MM.1S (cell line): ENCODE measurements around the gene CALD1.

Experiments
- DNase-seq: peaks from one replicate; pipeline ENCODE4 v3.0.0-alpha.2; 2015
- H2AFZ ChIP-seq: fragments of 300-600 bp; sonication (generic); 2 replicates; pipeline ENCODE4 v1.6.0; 2016; ENCODE audit warnings: antibody characterized with exemption, low read length
- H3F3A ChIP-seq: fragments of 300-600 bp; sonication (generic); 2 replicates; pipeline ENCODE4 v1.6.1; 2016; ENCODE audit warnings: mild to moderate bottlenecking, antibody characterized with exemption, low read length, moderate library complexity, mixed read lengths; ENCODE audit not compliant: insufficient read depth
- H3K27ac ChIP-seq: fragments of 300-600 bp; sonication (generic); 2 replicates; pipeline ENCODE4 v1.5.1; 2016; ENCODE audit warnings: mild to moderate bottlenecking, low read length
- H3K27me3 ChIP-seq: fragments of 300-600 bp; sonication (generic); replicated peaks from 2 replicates; pipeline ENCODE4 v1.6.0; 2016; ENCODE audit warnings: low read length; ENCODE audit not compliant: insufficient read depth
- H3K36me3 ChIP-seq: fragments of 300-600 bp; sonication (generic); replicated peaks from 2 replicates; pipeline ENCODE4 v1.6.1; 2016; ENCODE audit warnings: mild to moderate bottlenecking, low read length, mixed read lengths; ENCODE audit not compliant: insufficient read depth
- H3K4me1 ChIP-seq: fragments of 300-600 bp; sonication (generic); 2 replicates; pipeline ENCODE4 v1.6.1; 2016; ENCODE audit warnings: low read length, mixed read lengths
- H3K4me2 ChIP-seq: fragments of 300-600 bp; sonication (generic); 2 replicates; pipeline ENCODE4 v1.6.0; 2016; ENCODE audit warnings: low read depth, low read length
- H3K4me3 ChIP-seq: fragments of 300-600 bp; sonication (generic); 2 replicates; pipeline ENCODE4 v1.5.1; 2016; ENCODE audit warnings: low read length, mixed read lengths
- H3K79me2 ChIP-seq: fragments of 300-600 bp; sonication (generic); 2 replicates; pipeline ENCODE4 v1.6.1; 2016; ENCODE audit warnings: mixed run types, low read length, mixed read lengths
- H3K9ac ChIP-seq: fragments of 300-600 bp; sonication (generic); 2 replicates; pipeline ENCODE4 v1.6.1; 2016; ENCODE audit warnings: low read length, mixed read lengths
- H3K9me2 ChIP-seq: fragments of 300-600 bp; sonication (generic); replicated peaks from 2 replicates; pipeline ENCODE4 v1.6.1; 2016; ENCODE audit warnings: mild to moderate bottlenecking, low read length, mixed read lengths; ENCODE audit not compliant: insufficient read depth
- H3K9me3 ChIP-seq: fragments of 300-600 bp; sonication (generic); replicated peaks from 2 replicates; pipeline ENCODE4 v1.6.1; 2016; ENCODE audit warnings: mild to moderate bottlenecking, low read length, mixed read lengths; ENCODE audit not compliant: insufficient read depth
- H4K20me1 ChIP-seq: fragments of 300-600 bp; sonication (generic); 2 replicates; pipeline ENCODE4 v1.6.1; 2016; ENCODE audit warnings: mild to moderate bottlenecking, low read length, moderate library complexity, mixed read lengths; ENCODE audit not compliant: insufficient read depth
- CTCF ChIP-seq: fragments of 300-600 bp; sonication (generic); IDR thresholded peaks from 2 replicates; pipeline ENCODE4 v1.5.1; 2016; ENCODE audit warnings: antibody characterized with exemption, low read length, mixed read lengths
- EZH2 ChIP-seq: fragments of 300-600 bp; sonication (generic); optimal IDR thresholded peaks from 2 replicates; pipeline ENCODE3; 2017; ENCODE audit warnings: low read depth, mild to moderate bottlenecking, antibody characterized with exemption, low read length, mixed read lengths
- EZH2phosphoT487 ChIP-seq: fragments of 300-600 bp; sonication (generic); IDR thresholded peaks from 2 replicates; pipeline ENCODE4 v1.6.1; 2018; ENCODE audit warnings: antibody characterized with exemption, low read length

CALD1 gene

DNA sequence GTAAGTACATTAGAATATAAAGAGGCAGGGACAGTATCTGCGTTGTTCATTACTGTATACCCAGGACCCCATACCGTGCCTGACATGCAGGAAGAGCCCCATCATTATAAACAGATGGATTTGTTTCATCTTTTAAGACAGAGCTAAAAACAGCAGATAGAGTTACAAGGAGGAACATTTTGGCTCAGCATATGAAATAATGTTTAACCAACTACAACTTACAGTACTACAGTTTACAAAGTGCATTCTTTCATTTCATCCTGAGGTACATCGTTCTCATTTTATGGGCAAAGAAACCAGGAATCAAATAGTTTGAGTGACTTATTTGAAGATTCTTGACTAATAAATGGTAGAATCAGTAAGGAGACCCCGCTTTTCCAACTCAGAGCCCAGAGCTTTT is 168.8 kb downstream of the CALD1 start:
- Histone ChIP-seq H3K27ac (no peak overlapping the region), H3K4me1 (no peaks in the 10 kb centered on the region), H3K36me3 (no peaks in the 10 kb centered on the region), H3K4me3 (no peak overlapping the region), H3K9ac (no peak overlapping the region), H2AFZ (no peak overlapping the region), H4K20me1 (no peaks in the 10 kb centered on the region), H3K9me3 (no peaks in the 10 kb centered on the region), H3K27me3 (no peaks in the 10 kb centered on the region), H3K4me2 (no peak overlapping the region), H3F3A (no peaks in the 10 kb centered on the region), H3K9me2 (no peaks in the 10 kb centered on the region), H3K79me2 (no peaks in the 10 kb centered on the region)
- TF ChIP-seq EZH2phosphoT487: no peak
- TF ChIP-seq EZH2: no peak
- no peak for DNase-seq

- H3K27ac ChIP-seq: no peak overlapping the region
- H3K9me3 ChIP-seq: no peaks in the 10 kb centered on the region
- peaks cover 1% of the 10 kb centered on the region for H3K4me1 ChIP-seq
- H3F3A ChIP-seq: no peaks in the 10 kb centered on the region
- no peaks in the 10 kb centered on the region for H3K36me3 ChIP-seq
- no peaks in the 10 kb centered on the region for H3K79me2 ChIP-seq
- no peak overlapping the region for H2AFZ ChIP-seq
- no peak overlapping the region for H3K4me3 ChIP-seq
- H4K20me1 ChIP-seq: no peaks in the 10 kb centered on the region
- H3K27me3 ChIP-seq: no peaks in the 10 kb centered on the region
- no peak overlapping the region for H3K9ac ChIP-seq
- no peak for TF ChIP-seq CTCF
- no peak for TF ChIP-seq EZH2
- no peak for TF ChIP-seq EZH2phosphoT487
- no peak overlapping the region for H3K4me2 ChIP-seq
- no peak for DNase-seq
- no peaks in the 10 kb centered on the region for H3K9me2 ChIP-seq
These were observed 169.3 kb downstream of the CALD1 start for GRCh38 chr7:134948736-134949135.

- H3K27ac ChIP-seq: no peak overlapping the region
- no peak overlapping the region for H3K4me3 ChIP-seq
- no peaks in the 10 kb centered on the region for H3K27me3 ChIP-seq
- TF ChIP-seq EZH2 (no peak), CTCF (no peak), EZH2phosphoT487 (no peak)
- peaks cover under 1% of the 10 kb centered on the region; the same call in 1 of the 2 replicates for H3F3A ChIP-seq
- H3K4me1 ChIP-seq: peaks cover 4% of the 10 kb centered on the region
- no peaks in the 10 kb centered on the region for H4K20me1 ChIP-seq
- no peak overlapping the region for H3K4me2 ChIP-seq
- H3K9me2 ChIP-seq: no peaks in the 10 kb centered on the region
- H3K9ac ChIP-seq: no peak overlapping the region
- no peaks in the 10 kb centered on the region for H3K9me3 ChIP-seq
- no peak for DNase-seq
- no peaks in the 10 kb centered on the region for H3K36me3 ChIP-seq
- H2AFZ ChIP-seq: no peak overlapping the region
- H3K79me2 ChIP-seq: no peaks in the 10 kb centered on the region
These were observed 169.7 kb downstream of the CALD1 start for GRCh38 chr7:134949171-134949570.

DNA sequence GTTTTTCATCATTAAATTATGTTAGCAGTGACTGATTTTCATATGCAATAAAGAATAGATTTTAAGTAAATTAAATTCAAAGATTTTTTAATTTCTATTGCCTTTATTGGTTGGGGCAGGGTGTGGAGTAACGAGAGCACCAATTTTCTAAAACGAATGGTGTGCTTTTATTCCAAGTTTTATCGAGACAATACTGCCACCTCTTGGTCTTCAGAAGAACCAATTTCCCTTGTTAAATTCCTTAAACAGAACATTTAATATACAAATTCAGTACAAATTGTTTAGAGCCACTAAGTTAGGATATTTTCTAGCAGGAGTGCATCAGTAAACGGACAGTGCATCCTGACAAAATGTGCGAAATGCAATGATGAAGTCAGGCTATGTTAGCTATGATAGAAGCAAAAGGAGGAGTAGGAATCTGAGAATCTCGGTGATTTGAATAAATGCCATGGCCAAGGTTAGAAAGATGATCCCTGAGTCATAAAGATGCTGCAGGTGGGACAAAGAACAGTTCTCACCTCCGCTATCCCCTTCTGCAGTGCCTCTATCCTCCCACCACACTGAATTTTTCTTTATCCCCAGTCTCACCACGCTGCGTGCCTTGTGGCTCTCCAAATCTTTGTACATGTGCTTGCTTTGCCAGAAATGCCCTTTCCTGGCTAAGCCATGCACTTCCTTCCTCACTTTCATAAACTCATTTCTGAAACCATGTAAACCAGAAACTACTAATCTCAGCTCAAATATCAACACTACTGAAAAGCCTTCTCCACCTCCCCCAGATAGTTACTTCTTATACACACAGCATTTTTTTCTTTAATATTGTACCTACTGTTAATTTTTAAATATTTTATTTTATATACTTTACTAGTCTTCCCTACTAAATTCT is 175.0 kb downstream of the CALD1 start:
- Histone ChIP-seq H3K4me1 (peaks cover 11% of the 10 kb centered on the region), H3K9ac (peak overlapping the region; percentile 38)

More for the DNA sequence above, 175.0 kb downstream of the CALD1 start:
- H3K36me3 ChIP-seq: no peaks in the 10 kb centered on the region
- no peaks in the 10 kb centered on the region for H3K27me3 ChIP-seq
- peak overlapping the region; percentile 90 for H3K4me2 ChIP-seq
- H3K4me3 ChIP-seq: peak overlapping the region; percentile 58
- H3F3A ChIP-seq: peaks cover 9% of the 10 kb centered on the region
- no peak for TF ChIP-seq EZH2phosphoT487
- TF ChIP-seq CTCF: peak; percentile 83
- peak overlapping the region; percentile 60; the same call in 1 of the 2 replicates for H3K27ac ChIP-seq
- H3K9me3 ChIP-seq: no peaks in the 10 kb centered on the region
- no peaks in the 10 kb centered on the region for H4K20me1 ChIP-seq
- DNase-seq: peak; percentile 82
- H3K9me2 ChIP-seq: no peaks in the 10 kb centered on the region
- no peaks in the 10 kb centered on the region for H3K79me2 ChIP-seq
- H2AFZ ChIP-seq: peak overlapping the region; percentile 61
